Ishikawa (cell line): ENCODE results near the gene CARHSP1.

Experiments used
- CEBPB ChIP-seq: IDR thresholded peaks from 2 replicates; pipeline ENCODE4 v1.6.1; 2012
- CREB1 ChIP-seq: IDR thresholded peaks from 2 replicates; pipeline ENCODE4 v1.6.1; 2012; ENCODE audit warnings: low read depth
- EGR1 ChIP-seq: IDR thresholded peaks from 2 replicates; pipeline ENCODE4 v1.6.1; 2012
- EP300 ChIP-seq: IDR thresholded peaks from 2 replicates; pipeline ENCODE4 v1.6.1; 2012; ENCODE audit warnings: borderline replicate concordance
- FOXM1 ChIP-seq: IDR thresholded peaks from 2 replicates; pipeline ENCODE4 v1.6.1; 2012; ENCODE audit warnings: low read depth, borderline replicate concordance
- MAX ChIP-seq: IDR thresholded peaks from 2 replicates; pipeline ENCODE4 v1.6.1; 2012
- NFIC ChIP-seq: IDR thresholded peaks from 2 replicates; pipeline ENCODE4 v1.6.1; 2012
- RAD21 ChIP-seq: IDR thresholded peaks from 2 replicates; pipeline ENCODE4 v1.6.1; 2012; ENCODE audit warnings: low read depth
- REST ChIP-seq: IDR thresholded peaks from 2 replicates; pipeline ENCODE4 v1.6.1; 2012; ENCODE audit warnings: low read depth, mild to moderate bottlenecking
- TAF1 ChIP-seq: IDR thresholded peaks from 2 replicates; pipeline ENCODE4 v1.6.1; 2012; ENCODE audit warnings: low read depth, mild to moderate bottlenecking
- TCF12 ChIP-seq: IDR thresholded peaks from 2 replicates; pipeline ENCODE4 v1.6.1; 2012; ENCODE audit warnings: low read depth
- TEAD4 ChIP-seq: IDR thresholded peaks from 2 replicates; pipeline ENCODE4 v1.6.1; 2012
- USF1 ChIP-seq: IDR thresholded peaks from 2 replicates; pipeline ENCODE4 v1.6.1; 2012
- YY1 ChIP-seq: IDR thresholded peaks from 2 replicates; pipeline ENCODE4 v1.6.1; 2012; ENCODE audit warnings: low read depth
- ZBTB7A ChIP-seq: IDR thresholded peaks from 2 replicates; pipeline ENCODE4 v1.6.1; 2012; ENCODE audit warnings: low read depth

Gene CARHSP1

GRCh38 chr16:8868416-8869211, at the start of gene CARHSP1:
CARHSP1 (minus strand) TSS chr16:8869006; CDS start chr16:8859328, 9,678 bp downstream.
- TF ChIP-seq USF1 (no peak), MAX (peak; percentile 97), TAF1 (peak; percentile 83), EGR1 (no peak), CEBPB (no peak), CREB1 (no peak), RAD21 (no peak), ZBTB7A (peak; percentile 84; the same call in 1 of the 2 replicates), YY1 (no peak), NFIC (peak; percentile 57), FOXM1 (no peak), TCF12 (peak; percentile 74; the same call in 1 of the 2 replicates), EP300 (no peak), TEAD4 (0 out of 2 replicates have a peak, but pooled peaks have one; percentile 10), REST (no peak)

- no peak for TF ChIP-seq USF1
Observed at GRCh38 chr16:8916541-8917225, 47.9 kb upstream of the CARHSP1 start.

- TF ChIP-seq FOXM1 = no peak
- TF ChIP-seq TAF1 = no peak
- TF ChIP-seq REST = no peak
- no peak for TF ChIP-seq CEBPB
- TF ChIP-seq EGR1 = no peak
- no peak for TF ChIP-seq NFIC
- TF ChIP-seq TCF12 = no peak
- no peak for TF ChIP-seq MAX
Observed at GRCh38 chr16:8915722-8916301, 47.0 kb upstream of the CARHSP1 start.

- no peak for TF ChIP-seq FOXM1
- no peak for TF ChIP-seq USF1
- no peak for TF ChIP-seq EP300
- TF ChIP-seq CREB1 = no peak
- TF ChIP-seq CEBPB = no peak
- no peak for TF ChIP-seq RAD21
- no peak for TF ChIP-seq TCF12
- no peak for TF ChIP-seq EGR1
- TF ChIP-seq TAF1 = no peak
- TF ChIP-seq ZBTB7A = no peak
- TF ChIP-seq YY1 = no peak
Observed at GRCh38 chr16:8914098-8914497, 45.3 kb upstream of the CARHSP1 start.

GRCh38 chr16:8912793-8913192, 44.0 kb upstream of the CARHSP1 start:
- no peak for TF ChIP-seq USF1
- TF ChIP-seq RAD21 = no peak
- no peak for TF ChIP-seq EGR1
- no peak for TF ChIP-seq REST
- TF ChIP-seq MAX = no peak
- TF ChIP-seq TAF1 = no peak
- no peak for TF ChIP-seq TEAD4
- TF ChIP-seq CREB1 = no peak
- no peak for TF ChIP-seq NFIC
- TF ChIP-seq TCF12 = no peak
- TF ChIP-seq YY1 = no peak
- no peak for TF ChIP-seq FOXM1
- no peak for TF ChIP-seq ZBTB7A
- TF ChIP-seq CEBPB = no peak
- no peak for TF ChIP-seq EP300
